Hematopoietic multipotent progenitor cell treated with erythropoietin and hydrocortisone succinate and interleukin-3 and kit ligand, for 4 days (in vitro differentiated cells): ENCODE results near the gene GABRA4.

Experiments
- DNase-seq: peaks from one replicate; pipeline ENCODE4 v3.0.0-alpha.2; 2015

GABRA4 gene

GRCh38 chr4:46993075-46994006, at the start of gene GABRA4:
TSS of gene GABRA4 (minus strand) at chr4:46993581. CDS start at chr4:46993424, 157 bp downstream.
- no peak for DNase-seq

DNA sequence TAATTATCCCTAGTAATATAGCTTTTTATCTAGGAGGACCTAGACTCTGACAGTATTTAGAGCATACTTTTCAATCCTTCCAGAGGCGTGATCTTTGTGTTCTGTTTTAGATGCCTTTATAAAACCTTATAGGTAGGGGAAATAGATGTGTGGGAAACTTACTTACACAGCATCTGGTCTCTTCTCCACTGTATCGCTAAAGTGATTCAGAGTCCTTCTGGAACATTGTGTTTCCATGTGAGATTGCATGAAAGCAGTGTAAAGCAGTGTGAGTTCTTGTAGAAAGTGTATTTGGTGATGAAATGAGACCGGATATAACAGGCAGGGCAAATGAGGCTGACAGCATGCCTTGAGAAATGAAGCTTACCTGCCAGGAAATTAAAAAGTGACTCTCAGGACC, 47.4 kb upstream of the GABRA4 start:
- no peak for DNase-seq

GRCh38 chr4:47038263-47038662, 44.9 kb upstream of the GABRA4 start:
- DNase-seq: no peak

- peak; percentile 71 for DNase-seq
Observed at GRCh38 chr4:47032405-47033106, 39.2 kb upstream of the GABRA4 start.

DNA sequence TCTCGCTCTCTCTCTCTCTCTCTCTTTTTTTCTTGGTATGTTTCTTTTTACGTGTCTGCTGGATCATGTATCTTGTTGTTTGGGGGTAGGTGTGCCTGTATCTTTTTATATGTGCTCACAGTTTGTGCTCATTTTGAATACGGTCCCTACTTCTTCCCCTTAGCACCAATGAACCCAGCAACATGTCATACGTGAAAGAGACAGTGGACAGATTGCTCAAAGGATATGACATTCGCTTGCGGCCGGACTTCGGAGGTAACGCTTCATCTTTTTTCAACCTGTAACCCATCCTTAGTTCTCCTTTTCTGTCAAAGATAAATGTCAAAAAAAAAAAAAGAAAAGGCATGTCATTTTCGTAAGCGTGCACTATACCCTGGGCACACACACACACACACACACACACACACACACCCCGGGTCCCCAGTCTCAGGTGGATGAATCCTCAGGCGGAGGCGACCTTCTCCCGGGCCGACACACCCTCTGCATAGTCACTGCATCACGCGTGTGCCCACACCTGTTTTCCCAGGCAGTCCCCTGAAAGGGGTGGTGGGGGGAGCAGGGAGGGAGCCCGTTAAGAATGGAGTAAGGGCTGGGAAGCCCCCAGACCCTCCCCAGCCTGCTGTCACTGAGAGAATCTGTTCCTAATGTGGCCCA, 38.5 kb upstream of the GABRA4 start:
- no peak for DNase-seq

- peak; percentile 13 for DNase-seq
Observed at GRCh38 chr4:47031011-47031678, 37.8 kb upstream of the GABRA4 start, which contains the start of gene GABRB1. TSS of gene GABRB1 (plus strand) at chr4:47031567.

DNA sequence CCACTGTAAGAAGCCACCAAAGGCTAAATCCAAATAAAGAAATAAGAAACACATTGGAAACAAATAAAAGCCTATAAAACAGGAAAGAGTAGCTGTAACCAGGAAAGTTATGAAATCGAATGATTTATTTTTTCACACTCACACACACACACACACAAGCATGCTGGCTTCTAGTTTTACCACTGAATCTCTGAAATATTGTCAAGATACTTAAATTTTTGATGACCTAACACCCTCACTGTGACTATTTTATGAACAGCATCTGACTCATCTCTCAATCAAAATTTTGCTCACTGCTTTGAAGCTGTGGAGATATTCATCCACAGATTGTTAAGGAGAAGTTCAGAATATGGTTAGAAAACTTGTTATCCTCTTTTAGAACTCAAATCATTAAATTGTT, 24.1 kb upstream of the GABRA4 start:
- no peak for DNase-seq

GRCh38 chr4:47017081-47017480, 23.7 kb upstream of the GABRA4 start:
- DNase-seq: no peak

GRCh38 chr4:47013373-47013772, 20.0 kb upstream of the GABRA4 start:
- DNase-seq: no peak

GRCh38 chr4:47012676-47013075, 19.3 kb upstream of the GABRA4 start:
- no peak for DNase-seq

DNA sequence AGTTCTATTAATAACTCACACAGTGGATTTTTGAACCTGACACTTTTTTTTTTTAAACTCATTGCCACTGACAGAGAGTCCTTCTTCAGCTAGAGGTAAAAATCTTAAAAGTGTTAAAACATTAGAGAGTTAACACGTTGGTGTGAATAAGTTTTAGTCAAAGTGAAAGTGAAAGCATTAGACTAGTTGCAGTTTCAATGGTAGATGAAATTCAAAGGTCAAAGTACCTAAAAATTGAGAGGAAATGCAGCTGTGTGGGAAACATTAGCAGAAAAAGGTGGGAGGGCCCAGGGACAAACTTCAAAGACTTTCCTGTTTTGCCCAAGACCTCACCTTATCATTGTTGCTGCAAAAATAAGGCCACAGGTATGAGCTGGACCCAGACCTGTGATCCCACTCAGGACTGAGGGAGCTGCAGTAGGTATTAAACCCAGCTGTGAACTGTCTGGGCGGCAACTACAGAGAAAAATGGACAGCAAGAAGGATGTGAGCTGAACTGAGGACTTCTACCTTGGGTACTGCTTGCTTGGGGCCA, 17.6 kb upstream of the GABRA4 start:
- no peak for DNase-seq

GRCh38 chr4:47010347-47010911, 17.0 kb upstream of the GABRA4 start:
- no peak for DNase-seq

- peak; percentile 16 for DNase-seq
Observed at GRCh38 chr4:47002580-47002979, 9.2 kb upstream of the GABRA4 start.

DNA sequence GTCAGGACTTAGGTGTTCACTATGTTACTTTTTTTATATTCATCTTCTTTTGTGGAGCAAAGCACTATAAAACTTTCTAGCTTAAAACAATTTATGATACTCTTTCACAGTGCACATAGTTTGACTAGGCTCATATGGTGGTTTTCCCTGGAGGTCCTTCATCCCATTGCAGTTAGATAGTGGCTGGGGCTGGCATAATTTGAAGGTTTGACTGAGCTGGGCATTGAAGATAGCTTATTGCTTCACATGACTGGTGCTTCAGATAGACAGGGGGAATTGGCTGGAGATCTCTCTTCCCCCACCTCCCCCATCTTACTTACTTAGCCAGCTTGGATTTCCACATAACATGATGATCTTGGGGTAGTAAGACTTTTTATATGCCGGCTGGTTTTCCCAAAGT, 7.0 kb upstream of the GABRA4 start:
- DNase-seq: no peak

DNA sequence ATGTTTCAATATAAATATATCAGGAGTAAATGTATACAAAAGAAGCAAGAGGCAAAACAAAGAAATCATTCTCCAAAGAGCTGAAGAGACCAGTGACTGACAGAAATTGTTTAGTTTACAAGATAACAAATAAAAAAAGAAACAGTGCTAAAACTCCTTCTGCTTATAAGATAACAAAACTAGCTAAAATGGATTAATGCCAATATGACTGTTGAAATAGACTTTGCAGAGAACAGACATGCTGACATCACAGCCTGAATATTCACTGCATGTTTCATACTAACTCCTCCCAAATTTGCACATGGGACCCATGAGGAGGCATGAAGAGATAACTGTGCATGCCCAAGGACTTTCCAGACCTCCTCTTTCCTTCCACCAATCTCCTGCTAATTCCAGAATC, 6.2 kb upstream of the GABRA4 start:
- no peak for DNase-seq

DNA sequence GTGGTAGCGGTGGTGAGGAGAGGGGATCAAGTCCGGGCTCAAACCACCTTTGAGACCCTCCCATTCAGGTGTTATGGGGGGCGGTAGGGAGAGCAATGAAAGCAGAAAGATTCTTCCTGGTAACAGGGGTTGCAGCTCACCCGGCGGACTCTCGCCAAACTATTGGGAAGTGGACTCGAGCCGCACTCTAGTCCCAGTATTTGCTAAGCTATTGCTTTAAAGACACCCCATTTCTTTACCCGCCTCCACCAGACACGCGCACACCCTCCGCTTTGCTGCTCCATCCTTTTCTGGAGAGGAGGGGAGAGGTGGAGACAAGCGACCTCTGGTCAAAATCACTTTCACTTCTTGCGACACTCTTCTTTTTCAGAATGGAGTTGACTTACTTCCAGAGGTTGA, 625 bp upstream of the GABRA4 start:
- no peak for DNase-seq

DNA sequence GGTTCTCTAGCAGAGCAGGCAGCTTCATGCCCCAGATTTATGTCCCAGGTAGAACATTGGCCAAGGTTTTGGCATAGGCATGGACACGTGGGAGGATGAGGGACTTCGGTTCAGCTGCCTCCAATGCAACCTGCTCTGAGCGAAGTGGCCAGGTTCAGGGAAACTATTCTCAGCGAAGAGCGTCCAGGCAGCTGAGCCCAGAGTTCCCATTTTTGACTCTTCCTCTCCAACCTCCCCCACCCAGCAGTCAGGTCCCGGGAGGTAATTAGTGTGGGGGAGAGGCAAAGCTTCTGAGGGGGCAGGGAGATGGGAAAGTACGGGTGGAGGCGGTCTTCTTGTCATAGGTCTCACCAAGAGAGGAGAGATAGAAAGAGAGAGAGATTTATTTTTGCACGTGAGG, 1.0 kb downstream of the GABRA4 start:
- DNase-seq: no peak

GRCh38 chr4:46986922-46987638, 6.3 kb downstream of the GABRA4 start:
- no peak for DNase-seq

- DNase-seq: no peak
Observed at GRCh38 chr4:46984781-46985180, 8.6 kb downstream of the GABRA4 start.

DNA sequence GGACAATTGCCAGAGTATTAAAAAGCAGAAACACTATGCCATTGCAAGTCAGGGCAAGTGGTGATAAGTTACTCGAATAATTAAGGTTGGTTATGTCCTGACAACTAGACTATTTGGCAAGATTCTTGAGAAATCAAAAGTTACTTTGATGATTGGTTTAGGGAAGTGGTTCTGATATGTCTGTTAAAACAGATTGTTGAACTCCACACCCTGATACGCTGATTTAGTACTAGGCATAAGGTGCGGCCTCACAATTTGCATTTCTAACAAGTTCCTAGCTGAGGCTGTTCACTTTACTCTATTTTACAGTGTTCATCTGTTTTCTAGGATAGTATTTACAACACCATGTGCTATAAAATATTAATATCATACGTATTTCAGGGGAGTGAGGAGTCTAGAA, 12.5 kb downstream of the GABRA4 start:
- no peak for DNase-seq

DNA sequence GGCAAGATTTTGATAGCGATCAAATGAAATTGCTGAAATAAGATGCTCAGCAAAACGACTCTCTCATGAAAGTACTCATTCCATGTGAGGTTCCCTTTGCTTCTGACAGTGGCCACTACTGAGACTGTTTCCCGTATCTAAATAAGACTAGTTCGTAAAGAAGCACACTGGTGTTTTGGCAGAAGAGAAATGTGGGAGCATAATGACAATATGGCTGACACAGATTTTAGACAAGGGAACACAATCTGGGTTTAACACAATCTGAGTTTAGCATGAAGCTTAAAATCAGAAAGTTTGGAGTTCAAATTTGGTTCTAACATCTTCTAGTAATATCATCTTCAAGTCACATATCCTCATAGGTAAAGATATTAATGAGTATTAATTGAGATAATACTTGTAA, 13.7 kb downstream of the GABRA4 start:
- DNase-seq: no peak

- DNase-seq: no peak
Observed at GRCh38 chr4:46979283-46979682, 14.1 kb downstream of the GABRA4 start.
